CD4-positive, alpha-beta T cell treated with Interleukin-12 subunit alpha and Interleukin-12 subunit beta, for 1 hour (primary cell): Measurements from ENCODE around the gene OTOS.

Experiments
- DNase-seq: peaks from one replicate; pipeline ENCODE4 v3.0.0-alpha.2; 2020

The OTOS gene

DNA sequence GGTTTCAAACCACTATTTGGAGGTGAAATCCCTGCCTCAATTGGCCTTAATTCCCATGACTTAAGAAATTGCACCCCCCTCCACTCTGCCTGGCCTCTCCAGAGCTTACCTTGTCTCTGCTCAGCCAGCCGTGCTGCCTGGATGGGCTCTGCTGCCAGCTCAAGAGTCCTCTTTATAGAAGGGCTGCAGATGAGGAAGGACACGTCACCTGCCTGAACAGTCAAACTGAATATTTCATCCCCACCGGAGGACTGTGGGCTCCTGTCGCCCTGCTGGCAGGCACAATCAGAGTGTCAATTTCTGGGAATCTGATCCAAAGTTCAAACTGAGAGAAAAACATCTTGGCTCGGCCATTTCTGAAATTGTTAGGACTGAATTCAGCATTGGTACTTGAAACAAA lies at the start of gene OTOS:
OTOS (minus strand) TSS at position 148 of the 400 bp plus-strand sequence. CDS start 332 bp downstream, outside the sequence.
- DNase-seq = no peak

DNA sequence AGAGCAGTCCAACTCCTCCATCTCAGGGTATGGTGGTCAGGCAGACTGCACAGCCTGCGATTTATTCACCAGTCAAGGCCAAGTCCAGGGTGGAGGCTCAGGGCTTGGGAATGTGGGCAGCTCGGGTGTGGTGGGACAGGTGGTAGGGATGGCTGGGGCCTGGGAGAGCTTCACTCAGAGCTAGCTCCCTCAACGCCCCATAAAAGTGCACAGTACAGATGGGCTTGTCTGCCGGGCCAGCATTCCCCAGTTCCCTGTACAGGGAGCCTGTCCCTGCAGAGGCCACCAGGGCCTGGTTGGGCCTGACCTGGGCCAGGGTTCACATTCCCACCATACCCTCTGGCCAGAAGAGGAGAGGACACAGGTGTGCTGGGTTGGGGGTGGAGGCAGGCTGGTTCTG lies 49.2 kb upstream of the OTOS start:
- no peak for DNase-seq

DNA sequence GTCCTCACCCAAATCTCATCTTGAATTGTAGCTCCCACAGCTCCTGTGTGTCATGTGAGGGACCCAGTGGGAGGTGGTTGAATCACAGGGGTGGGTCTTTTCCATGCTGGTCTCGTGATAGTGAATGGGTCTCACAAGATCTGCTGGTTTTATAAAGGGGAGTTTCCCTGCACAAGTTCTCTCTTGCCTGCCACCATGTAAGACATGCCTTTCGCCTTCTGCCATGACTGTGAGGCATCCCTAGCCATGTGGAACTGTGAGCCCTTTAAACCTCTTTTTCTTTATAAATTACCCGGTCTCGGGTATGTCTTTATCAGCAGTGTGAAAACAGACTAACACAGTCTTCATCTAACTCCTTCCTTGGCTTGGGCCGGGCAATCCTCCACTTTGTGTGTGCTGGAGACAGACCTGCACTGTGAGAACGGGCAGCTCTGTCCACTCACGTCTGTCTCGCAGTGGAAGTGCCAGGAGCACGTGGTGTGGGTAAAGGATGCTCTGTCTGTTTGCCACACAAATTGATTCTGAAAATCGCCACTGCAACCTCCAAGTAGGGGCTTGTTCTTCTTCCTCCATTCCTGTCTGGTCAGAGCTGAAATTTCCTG lies 47.6 kb upstream of the OTOS start:
- DNase-seq = no peak

DNA sequence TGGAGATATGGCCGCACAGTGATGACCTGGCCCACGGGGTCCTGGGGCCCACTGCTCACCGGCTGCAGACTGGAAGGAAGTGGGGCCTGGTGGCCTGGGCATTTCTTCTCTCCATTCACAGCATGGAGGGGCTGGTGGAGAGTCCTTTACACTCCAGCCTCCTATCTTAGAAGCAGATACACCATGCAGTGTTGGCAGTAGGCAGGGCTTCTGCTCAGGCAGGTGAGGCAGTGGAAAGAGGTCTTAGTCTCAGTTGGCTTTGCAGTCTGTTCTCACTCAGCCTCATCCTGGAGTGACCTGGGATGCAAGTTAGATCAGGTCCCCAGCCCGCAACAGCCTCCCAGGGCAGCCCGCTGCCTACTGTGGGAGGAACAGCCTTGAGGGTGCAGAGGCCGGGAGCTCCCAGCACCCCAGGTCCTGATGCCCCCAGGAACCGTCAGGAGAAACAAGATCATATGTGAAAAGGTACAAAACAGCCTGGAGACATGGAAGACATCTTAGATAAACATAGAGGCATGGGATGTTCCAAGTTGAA lies 45.8 kb upstream of the OTOS start:
- DNase-seq = no peak

DNA sequence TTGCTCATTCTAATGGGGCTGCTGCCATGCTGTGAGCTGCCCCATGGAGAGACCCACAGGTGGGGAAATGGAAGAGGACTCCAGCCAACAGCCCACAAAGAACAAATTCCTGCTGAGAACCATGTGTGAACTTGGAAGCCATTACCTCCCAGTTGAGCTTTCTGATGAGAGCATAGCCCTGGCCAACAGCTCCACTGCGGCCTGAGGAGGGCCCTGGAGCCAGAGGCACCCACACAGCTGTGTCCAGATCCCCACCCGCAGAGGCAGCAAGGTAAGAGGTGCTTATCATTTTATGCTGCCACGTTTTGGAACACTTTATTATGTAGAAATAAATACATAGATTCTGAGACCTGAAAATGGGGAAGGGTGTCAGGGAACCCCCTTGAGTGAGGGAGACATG lies 44.2 kb upstream of the OTOS start:
- no peak for DNase-seq

DNA sequence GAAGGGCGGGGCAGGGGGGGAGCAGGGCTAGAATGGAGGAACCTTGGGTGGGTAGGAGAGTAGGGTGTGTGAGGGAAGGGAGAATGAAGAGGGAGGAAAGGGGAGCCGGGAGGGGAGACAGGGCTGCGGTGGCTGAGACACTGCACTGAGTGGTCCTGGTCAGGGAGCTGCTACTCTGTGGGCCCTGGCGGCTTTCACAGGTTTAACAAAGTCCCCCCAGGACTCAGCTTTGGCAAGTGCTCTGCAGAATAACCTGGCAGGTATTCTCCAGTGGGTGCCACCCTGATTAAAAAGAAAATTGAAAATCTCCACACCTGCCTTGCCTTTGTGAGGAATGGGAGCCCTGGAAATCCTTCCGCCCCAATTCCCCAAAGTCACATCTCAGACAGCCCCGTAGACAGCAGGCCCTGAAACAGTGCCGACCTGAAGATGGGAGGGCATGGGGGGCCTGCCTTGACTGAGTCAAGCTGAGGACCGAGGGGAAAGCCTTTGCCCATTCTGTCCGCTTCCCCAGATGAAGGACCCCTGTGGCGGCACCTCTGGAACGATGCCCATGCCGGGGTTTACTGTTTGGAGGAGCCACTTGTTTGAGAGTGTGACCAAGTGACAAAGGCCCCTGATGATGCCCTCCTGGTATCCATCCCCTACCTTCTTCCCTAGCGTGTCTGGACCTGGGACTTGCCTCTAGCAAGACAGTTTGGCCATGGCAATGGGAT lies 43.6 kb upstream of the OTOS start:
- DNase-seq = no peak

DNA sequence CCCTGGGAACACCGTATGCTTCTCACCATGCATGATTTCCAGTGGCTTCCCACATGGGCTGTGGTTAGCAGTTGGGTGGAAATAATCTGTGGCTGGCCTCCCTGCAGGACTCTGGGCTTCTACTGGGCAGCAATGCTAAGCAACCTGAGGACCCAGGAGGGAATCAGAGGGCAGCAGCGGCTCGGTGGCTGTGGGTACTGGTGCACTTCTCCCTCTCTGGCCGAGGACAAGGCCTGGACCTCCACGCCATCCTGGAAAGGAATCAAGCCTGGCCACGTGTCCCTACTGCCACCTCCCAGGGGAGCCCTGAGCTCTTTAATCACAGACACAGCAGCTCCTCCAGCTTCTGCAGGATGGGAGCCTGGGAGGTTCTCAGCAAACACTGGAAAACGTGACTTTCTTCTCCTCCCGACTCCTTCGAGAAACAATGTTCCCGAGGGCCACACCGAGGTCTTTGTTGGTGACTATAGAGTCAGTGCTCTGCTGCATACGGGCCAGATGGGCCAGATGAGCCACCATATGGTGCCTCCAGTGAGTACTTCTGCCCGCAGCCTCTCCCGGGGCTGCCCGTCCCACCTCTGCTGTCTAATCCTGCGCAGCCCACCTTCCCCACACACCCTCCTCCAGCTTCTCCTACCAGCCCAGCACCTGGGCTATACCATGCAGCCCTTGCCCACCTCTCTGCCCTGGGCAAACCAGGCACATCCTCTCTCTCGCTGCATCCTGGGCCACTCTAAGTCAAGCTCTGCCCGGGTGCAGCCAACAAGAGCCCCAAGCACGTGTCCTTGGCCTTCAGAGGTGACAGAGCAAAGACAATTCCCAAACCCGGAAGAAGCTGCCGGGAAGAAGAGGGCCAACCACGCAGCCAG lies 42.8 kb upstream of the OTOS start:
- DNase-seq = no peak

DNA sequence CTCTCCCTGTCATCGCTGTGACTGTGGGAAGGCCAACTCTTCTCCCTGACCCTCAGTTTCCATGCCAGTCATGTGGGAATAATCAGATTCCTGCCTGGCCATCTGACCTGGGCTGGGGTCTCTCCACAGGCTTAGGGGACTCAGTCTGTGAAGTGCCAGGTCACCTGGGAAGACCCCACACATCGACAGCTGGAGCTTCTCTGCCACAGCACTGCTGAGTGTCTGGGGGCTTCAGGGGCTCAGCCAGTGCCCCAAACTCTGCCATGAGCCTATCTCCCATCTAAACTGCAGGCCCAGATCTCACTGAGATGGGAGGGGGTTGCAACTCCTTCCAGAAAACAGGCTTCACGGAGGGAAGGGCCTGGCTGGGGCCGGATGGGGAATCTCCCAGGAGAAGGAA lies 42.0 kb upstream of the OTOS start:
- DNase-seq = no peak

DNA sequence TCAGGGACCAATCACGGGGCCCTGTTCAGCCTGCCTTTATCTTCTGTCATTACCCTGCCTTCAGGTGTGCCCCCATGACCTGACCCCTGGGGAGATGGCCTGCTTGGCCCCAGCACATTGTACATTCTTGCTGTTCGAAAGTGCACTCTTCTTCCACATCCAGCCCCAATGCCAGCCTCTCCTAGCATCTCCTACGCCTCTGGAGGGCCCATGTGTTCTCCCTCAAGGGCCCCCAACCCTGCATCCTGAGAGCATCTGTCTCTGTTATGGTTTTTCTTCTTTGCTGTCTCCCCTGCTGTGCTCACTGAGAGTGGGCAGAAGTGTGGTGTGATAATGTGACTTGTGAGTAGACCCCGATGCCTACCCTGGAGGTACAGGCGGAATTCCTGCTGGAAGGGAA lies 41.5 kb upstream of the OTOS start:
- DNase-seq = no peak

DNA sequence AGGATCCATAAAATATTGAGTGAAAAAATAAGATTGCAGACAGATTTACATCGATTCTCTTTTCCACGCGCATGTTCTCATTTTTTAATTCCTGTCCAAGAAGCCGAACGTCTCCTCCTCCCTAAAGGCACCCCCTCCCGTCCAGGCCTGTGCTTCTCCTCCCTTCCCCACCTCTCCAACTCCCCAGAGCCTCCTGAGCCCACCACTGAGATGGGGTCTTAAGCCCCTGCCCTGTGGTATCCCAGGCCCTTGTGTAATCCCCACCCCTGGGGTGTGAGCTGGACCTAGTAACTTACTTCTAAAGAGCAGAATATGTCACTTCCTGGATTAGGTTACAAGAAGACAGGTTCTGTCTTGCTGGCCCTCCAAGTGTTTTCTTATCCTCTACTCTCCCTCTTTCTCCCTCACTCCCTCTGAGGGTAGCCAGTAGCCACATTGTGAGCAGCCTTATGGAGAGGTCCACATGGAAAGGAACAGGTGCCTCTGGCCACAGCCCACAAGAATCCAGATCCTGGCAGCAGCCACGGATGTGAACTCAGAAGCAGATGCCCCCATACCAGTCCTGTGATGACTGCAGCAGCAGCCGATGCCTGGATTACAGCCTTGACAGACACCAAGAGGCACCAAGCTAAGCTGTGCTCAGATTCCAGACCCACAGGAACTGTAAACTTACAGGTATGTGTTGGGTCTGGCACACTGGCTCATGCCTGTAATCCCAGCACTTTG lies 39.6 kb upstream of the OTOS start:
- no peak for DNase-seq

DNA sequence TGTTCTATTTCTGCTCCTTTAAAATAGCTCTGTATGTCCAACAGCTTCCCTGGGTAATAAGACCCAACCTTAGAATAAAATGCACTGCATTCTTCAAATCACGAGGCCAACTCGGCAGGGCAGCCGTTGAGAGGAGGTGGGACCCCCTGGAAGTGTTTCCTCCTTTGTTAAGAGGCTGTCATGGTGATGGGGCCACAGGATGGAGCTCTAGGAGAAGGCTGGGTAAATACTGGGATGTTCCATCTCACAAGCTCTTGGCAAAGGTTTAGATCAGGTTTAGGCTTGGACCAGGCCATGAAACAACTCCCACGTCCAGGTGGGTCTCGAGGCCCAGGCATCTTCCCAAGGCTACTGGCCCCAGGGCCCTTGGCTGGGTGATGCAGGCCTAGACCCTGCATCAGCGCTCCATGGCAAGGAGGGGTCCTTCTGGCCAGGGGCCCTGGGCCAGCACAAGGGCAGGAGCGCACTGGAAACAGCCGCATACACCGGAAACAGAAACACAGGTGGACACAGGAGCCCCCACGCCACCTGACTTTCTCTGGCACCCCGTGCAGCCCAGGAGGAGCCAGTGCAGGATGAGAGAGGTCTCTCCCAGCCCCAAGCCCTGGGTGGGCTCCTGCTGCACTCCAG lies 38.8 kb upstream of the OTOS start:
- no peak for DNase-seq

DNA sequence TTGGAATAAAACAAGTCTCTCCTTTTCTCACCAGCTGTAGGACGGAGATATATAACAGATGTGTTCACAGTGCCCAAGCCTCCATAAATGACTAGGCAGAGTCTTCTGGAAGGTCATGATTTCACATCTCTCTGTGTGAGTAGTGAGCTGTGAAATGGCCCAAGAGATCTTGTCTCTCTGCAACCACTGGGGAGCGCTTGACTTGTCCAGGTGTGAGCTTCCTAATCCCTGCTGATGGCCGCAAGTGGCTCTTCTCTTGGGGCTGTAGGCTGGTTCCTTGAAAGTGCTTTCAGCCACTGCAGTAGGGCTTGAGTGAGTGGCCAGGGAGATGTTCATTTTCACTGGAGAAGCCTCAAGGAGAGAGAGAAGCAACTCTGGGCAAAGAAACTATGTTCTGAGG lies 38.1 kb upstream of the OTOS start:
- DNase-seq = no peak

DNA sequence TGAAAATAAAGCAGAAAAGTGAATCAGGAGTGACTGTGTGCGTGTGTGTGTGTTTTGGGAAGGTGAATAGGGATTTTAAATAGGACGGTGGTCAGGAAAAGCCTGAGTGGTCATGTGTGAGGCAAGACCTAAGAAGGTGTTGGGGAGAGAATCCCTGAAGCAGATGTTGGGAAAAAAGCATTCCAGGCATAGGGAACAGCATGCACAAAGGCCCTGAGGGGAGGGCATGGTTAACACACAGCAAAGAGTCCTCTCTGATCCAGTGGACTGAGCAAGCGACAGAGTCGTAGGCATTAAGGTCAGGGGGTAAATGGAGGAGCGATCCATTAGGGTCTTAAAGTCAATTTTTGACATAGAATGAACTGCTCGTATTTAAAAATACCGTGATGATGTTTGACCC lies 34.0 kb upstream of the OTOS start:
- no peak for DNase-seq

DNA sequence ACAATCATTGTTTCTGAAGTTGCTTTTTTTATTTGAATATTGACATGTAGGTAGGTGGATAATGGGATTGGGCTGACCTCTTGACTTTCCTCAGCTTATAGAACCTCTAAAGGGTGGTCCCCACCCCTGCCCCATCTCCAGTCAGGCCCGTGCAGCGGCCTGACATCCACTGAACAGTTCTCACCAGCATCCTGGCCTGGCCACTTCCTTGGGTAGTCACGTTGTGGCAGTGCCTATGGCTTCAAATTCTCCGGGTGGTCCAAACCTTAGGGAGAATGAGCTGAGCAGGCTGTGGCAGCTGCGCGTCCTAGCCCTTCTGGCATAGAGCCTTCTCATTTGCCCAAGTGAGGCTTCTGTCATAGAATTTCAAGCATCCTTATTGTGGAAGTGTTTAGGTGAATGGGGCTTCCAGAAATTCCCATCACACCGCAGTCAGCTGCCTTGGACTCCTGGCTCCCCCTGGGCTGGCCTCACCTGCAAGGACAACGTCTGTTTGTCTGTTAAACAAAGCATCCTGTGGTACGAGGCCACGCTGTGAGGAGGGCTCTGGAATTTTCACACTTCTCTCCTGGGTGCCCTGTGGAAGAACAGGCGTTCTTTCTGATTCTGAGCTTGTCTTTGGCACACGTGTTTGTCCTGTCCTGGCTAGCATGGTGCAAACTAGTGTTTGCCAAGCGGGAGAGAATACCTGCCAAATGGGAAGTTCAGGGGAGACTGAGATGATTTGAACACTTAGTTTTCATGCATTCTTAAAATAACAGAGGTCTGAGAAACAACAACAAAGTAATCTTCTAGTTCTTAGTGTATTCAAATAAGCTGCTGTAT lies 31.8 kb upstream of the OTOS start:
- DNase-seq = no peak

DNA sequence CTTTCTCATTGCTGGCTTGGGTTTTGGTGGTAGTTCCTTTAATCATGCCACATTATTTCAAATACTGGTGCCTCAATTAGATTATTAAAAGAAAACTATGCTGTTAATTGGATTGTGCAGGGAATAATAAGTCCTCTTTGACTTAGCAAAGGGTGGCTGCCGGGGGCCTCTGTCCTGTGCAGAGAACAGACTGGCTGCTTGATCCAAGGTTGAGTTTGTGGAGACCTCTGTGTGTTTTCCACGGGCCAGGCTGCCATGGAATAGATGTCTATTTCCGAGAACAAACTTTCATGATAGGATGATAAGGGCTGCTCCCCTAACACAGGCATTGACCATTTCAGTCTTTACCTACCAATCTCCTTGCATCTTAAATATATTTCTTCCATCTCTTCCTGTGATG lies 30.4 kb upstream of the OTOS start:
- DNase-seq = no peak

DNA sequence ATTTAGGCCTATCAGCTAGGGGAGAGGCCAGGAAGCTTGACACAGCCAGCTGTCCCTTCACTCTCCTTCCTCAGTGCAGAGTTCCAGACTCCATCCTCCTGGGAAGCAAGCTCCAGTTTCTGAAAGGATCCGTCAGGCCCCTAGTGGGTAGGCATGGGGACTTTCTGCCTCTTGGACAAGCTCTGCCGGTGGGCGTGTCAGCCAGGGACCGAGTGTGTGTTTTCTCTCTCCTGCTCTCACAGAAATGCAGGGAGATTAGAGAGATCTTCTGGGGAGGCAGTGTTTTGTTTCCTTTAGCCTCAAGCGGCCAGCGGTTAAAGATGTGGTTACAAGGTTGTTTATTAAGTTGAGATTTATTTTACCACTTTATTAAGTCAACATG lies 29.9 kb upstream of the OTOS start:
- DNase-seq = no peak

DNA sequence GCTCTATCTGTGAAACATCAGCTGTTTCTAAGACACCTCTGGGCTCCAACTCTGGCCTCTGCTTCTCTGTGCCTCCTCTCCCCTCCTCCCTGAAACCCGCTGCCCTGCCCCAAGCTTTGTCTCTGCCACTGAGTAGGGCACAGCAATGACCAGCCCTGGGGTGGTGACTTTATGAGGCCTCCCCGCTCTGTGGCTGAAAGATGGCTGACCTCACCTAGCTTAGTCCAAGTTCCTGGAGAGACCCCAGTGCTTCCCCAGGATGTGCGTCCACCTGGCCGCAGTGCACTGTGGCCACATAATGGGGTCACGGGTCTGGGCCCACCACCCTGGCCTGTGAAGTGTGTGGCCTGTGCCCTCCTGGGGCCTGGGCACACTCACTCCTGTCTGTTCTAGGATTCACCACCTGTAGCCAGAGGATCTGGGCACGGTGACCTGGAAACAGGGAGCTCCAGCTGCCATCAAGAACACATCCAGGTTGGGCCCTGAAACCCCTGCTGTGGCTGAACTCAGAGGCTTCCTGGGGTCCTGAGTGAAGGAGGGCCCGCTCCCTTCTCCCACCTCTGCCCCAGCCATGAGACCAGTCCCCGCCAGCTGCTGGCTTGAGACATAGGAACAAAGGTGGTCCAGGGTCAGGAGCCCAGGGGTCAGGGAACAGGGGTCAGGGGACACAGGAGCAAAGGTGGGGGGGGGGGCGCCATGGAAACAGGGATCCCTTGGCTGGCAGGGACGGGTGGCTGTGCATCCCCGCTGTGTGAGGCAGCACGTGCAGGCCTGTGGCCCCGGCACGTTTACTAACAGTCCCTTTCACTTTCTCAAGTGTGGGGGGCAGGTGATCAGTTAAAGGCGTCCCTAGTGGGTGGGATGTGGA lies 29.3 kb upstream of the OTOS start:
- DNase-seq = no peak

DNA sequence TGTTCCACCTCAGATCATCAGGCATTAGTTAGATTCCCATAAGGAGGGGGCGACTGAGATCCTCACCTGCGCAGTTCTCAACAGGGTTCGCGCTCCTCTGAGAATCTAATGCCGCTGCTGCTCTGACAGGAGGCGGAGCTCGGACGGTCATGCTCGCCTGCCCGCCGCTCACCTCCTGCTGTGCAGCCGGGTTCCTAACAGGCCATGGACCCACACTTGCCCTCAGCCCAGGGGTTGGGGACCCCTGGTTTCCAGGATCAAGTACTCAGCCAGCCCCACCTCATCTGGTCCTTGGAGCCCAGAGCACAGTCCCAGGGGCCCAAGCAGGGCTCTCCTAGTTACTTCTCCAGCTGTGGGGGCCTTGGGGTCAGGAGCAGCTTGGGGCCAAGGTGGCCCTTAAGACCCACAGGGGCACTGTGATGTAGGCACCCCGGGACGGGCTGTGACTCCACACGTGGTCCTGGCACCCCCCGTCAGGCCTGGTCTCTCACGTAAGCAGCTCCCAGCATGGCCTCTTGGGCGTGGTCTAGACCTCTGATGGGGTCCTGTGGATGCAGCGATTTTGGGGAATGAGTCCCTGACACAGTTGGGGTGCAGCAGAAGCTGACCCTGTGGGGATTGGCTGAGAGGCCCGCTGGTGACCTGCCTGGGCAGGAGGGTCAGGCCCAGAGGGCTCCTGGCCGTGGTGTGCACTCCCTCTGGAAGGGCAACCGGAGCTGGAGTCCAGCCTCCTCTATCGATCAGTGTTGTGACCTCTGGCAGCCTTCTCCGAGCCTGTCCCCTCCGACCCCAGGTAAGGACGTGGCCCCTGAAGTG lies 28.3 kb upstream of the OTOS start:
- DNase-seq = no peak

DNA sequence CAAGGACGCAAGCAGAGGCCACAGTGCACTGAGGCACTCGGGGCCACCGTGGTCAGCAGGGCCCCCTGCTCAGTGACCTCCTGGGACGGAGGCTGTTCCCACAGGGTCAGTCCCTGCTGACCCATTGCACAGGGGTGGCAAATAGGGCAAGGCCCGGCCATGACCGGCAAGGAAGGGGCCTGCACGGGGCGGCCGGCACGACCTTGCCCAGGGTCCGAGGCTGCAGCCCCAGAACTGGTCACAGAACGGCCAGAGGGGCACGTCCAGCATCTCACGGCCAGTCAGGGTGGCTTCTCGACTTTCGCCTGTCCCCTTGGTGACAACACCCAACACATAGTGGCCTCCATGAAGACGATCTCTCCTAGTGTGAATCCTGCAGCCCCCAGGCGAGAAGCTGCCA lies 27.6 kb upstream of the OTOS start:
- DNase-seq = no peak

DNA sequence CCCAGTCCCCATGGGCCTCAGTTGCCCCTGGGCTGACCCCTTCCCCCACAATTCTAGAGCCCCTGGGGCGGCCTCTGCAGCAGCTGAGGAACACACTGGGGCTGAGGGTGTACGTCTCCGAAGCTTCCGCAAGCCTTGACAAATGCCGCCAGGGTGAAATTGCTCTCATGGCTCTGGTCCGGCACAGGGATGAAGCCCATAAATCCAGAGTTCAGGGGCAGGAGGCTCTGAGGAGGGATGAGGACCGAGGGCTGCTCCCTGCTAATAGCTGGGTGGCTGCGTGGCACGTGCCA lies 27.1 kb upstream of the OTOS start:
- no peak for DNase-seq
